Kidney (tissue), 14 donors: ENCODE measurements around the gene CA12. TPM values are rescaled to one million over a fixed set of nuclear protein-coding genes. Genes with fewer than 3 reads are reported as not detected.
A peak's percentile ranks its signal among the peaks of the same experiment; 100 is the strongest.

Experiments used
- DNase-seq, 5 donors: peaks; one replicate each; pipeline ENCODE4 v3.0.0-alpha.2; 2013 to 2020
- FAIRE-seq: peaks from 2 replicates; lab custom pipeline; 2012; peaks lifted over from hg19 to GRCh38; lab: Jason Lieb, UNC
- H3K27ac ChIP-seq, 2 donors: one replicate each; pipeline ENCODE4 v1.7.0; 2013; ENCODE audit warnings: low read depth in 2 of 2, low read length in 2 of 2, inconsistent platforms in 1 of 2
- H3K27me3 ChIP-seq: one replicate; pipeline ENCODE4 v1.7.1; 2013; ENCODE audit warnings: low read length, inconsistent platforms; ENCODE audit not compliant: control insufficient read depth, insufficient read depth
- H3K36me3 ChIP-seq, 3 donors: one replicate each; pipeline versions ENCODE4 v1.7.0 to v1.7.1; 2013; ENCODE audit warnings: low read length in 3 of 3, control low read depth in 1 of 3, inconsistent platforms in 1 of 3; ENCODE audit not compliant: insufficient read depth in 3 of 3, control insufficient read depth in 2 of 3
- H3K4me1 ChIP-seq, 3 donors: one replicate each; pipeline versions ENCODE4 v1.7.0 to v1.7.1; 2013; ENCODE audit warnings: low read length in 3 of 3, inconsistent platforms in 1 of 3, low read depth in 1 of 3; ENCODE audit not compliant: control insufficient read depth in 2 of 3, insufficient read depth in 2 of 3
- H3K4me3 ChIP-seq, 3 donors: one replicate each; pipeline versions ENCODE4 v1.7.0 to v1.8.1; 2013; ENCODE audit warnings: low read length in 3 of 3, control low read depth in 1 of 3, inconsistent platforms in 1 of 3
- H3K9ac ChIP-seq, 3 donors: one replicate each; pipeline versions ENCODE4 v1.7.0 to v1.7.1; 2013; ENCODE audit warnings: low read length in 3 of 3, control low read depth in 1 of 3, inconsistent platforms in 1 of 3
- H3K9me3 ChIP-seq, 3 donors: one replicate each; pipeline versions ENCODE4 v1.7.0 to v1.7.1; 2013; ENCODE audit warnings: low read length in 3 of 3, control low read depth in 1 of 3, inconsistent platforms in 1 of 3; ENCODE audit not compliant: control insufficient read depth in 2 of 3, insufficient read depth in 1 of 3
- CTCF ChIP-seq: IDR thresholded peaks from 3 replicates; pipeline ENCODE4 v1.5.1; 2012; ENCODE audit warnings: mild to moderate bottlenecking, moderate library complexity, borderline replicate concordance; ENCODE audit not compliant: insufficient read depth; ENCODE audit errors: extremely low read depth
- intact Hi-C: fragments of 100-400 bp; cut with DNase I; formaldehyde crosslinking; loops from one replicate; pipeline ENCODE4 v1.11.1; 2022
- polyA plus RNA-seq: library from polyadenylated mRNA; stranded (reverse); fragments of 350-450 nt; fragmentation: Illumina TruSeq; extraction: RNeasy Lipid Tissue Mini Kit (QIAGEN cat#74804); gene quantifications from one replicate; pipeline ENCODE4 v1.2.3, GENCODE V29; 2014; ENCODE audit warnings: low read depth, low replicate concordance; ENCODE audit not compliant: insufficient read depth
- total RNA-seq: library from RNA; stranded (reverse); fragmentation: NEBNext Ultra II Directional; extraction: Animal tissue kit (Norgen Biotek cat#: 25700); gene quantifications from one replicate; pipeline ENCODE4 v1.2.1, GENCODE V29; 2021
- donor health status: control.
- donor health status: control.
- donor health status: control.
- donor health status: control.
- donor health status: control.
- donor health status: DM: yes; HTN: yes; CAD: no.
- donor health status: Normal renal cell carcinoma (clear cell type).

CA12 gene
- total and polyA plus RNA-seq, 2 donors from 2014 or later = 237 to 242 TPM

GRCh38 chr15:63409179-63409578 lies 27.5 kb upstream of the CA12 start:
- FAIRE-seq = no peak
- Histone ChIP-seq H3K27ac (no peak overlapping the region), H3K4me3 (no peak overlapping the region), H3K27me3 (no peaks in the 10 kb centered on the region), H3K4me1 (no peaks in the 10 kb centered on the region), H3K9ac (no peak overlapping the region), H3K36me3 (no peaks in the 10 kb centered on the region), H3K9me3 (no peaks in the 10 kb centered on the region)
- intact Hi-C loops = loop anchor here (5.0 kb wide), 1 partner anchor 122 kb away; no protein-coding TSS in a partner anchor
- TF ChIP-seq CTCF = no peak
- no peak for DNase-seq

GRCh38 chr15:63408524-63408923 lies 26.9 kb upstream of the CA12 start:
- Histone ChIP-seq H3K4me1 (no peaks in the 10 kb centered on the region), H3K4me3 (no peak overlapping the region), H3K36me3 (no peaks in the 10 kb centered on the region), H3K9ac (no peak overlapping the region), H3K27ac (no peak overlapping the region), H3K27me3 (no peaks in the 10 kb centered on the region), H3K9me3 (no peaks in the 10 kb centered on the region)
- no peak for FAIRE-seq
- DNase-seq = no peak
- intact Hi-C loops = loop anchor here (5.0 kb wide), 1 partner anchor 121 kb away; no protein-coding TSS in a partner anchor
- no peak for TF ChIP-seq CTCF

GRCh38 chr15:63407612-63408011 lies 26.0 kb upstream of the CA12 start:
- H3K27me3 ChIP-seq = no peaks in the 10 kb centered on the region
- peak in 3 of 5 donors; percentile 27 to 73 (median 46) for DNase-seq
- no peak for TF ChIP-seq CTCF
- no peak overlapping the region for H3K9ac ChIP-seq
- FAIRE-seq = no peak
- H3K4me1 ChIP-seq = no peaks in the 10 kb centered on the region
- no peaks in the 10 kb centered on the region for H3K36me3 ChIP-seq
- no peak overlapping the region for H3K27ac ChIP-seq
- intact Hi-C loops = loop anchor here (5.0 kb wide), 1 partner anchor 120 kb away; no protein-coding TSS in a partner anchor
- H3K4me3 ChIP-seq = no peak overlapping the region
- no peaks in the 10 kb centered on the region for H3K9me3 ChIP-seq
